ENCODE data around the gene XPC. TPM values are rescaled to one million over a fixed set of nuclear protein-coding genes. Genes with fewer than 3 reads are reported as not detected.
"Not testable (repeated sequence)": the region's sequence is repeated elsewhere in the genome, so short reads cannot be mapped to it uniquely, and the experiment has no call there.

The XPC gene
- total RNA-seq, 1 experiment from 2014 or later: 57.2 TPM

DNA sequence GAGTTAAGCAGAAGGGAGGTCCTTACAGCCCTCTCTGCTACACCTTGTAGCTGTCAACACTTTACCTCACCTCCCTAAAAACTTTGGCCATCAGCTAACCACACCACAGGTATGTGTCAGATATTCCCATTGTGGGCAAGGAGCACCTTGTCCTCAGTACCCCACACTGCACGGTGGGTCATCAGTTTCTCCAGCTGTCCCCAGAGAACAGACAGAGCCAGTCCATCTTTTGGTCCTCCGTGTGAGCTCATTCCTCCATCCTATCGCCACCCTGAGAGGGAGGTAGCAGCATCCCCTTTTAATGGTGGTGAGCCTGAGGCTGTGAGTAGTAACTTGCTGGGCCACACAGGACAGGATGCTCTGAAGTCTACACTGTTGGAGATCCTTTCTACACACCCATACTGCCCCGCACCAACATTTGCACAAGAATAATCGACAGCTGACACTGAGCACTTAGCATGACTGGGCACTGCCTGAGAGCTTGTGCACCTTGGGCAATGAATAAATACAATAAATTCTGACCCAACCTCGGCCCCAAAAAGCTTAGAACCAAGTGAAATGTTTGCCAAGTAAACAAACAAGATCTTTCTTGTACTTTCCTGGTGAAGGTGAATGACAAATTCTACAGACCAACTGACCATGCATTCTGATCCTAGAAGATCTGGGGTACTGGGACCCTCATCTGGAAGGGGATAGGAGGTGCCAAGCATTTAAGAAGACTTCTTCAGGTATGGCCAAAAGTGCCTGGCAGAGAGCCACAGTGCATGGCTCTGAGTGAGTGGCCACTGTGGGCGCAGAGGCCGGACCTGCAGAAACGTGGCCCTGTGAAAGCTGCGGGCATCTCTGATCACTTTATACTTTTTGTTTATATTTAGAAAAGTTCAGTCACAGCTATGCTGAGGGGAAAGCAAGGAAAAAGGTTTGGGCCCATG is 60.7 kb downstream of the XPC start:
- ChIA-PET CTCF (no interaction called here), POLR2A (ENCODE audit: low non-redundant PET) (no interaction called here)
- BruUV-seq (replicated peaks): no TSS peak
- Histone ChIP-seq H3K4me1 (ENCODE audit: insufficient read depth, low read length, poor library complexity, severe bottlenecking) (peaks cover 12% of the 10 kb centered on the region), H3K36me3 (ENCODE audit: insufficient read depth, low read length, poor library complexity, severe bottlenecking) (peaks cover 24% of the 10 kb centered on the region), H3K27ac (ENCODE audit: low read depth, low read length, poor library complexity, severe bottlenecking) (no peak overlapping the region), H3K9me3 (ENCODE audit: low read depth, low read length, poor library complexity, severe bottlenecking) (no peaks in the 10 kb centered on the region), H3K27me3 (replicated peaks; ENCODE audit: insufficient read depth, low read depth, low read length, poor library complexity) (no peaks in the 10 kb centered on the region), H3K4me3 (ENCODE audit: low read depth, low read length, poor library complexity, severe bottlenecking) (no peak overlapping the region)
- intact Hi-C loops (cut with micrococcal nuclease; ENCODE audit: unreplicated experiment): no loop called here
- DNase-seq (ENCODE audit: low spot score): no peak
- TF ChIP-seq EZH2 (IDR thresholded peaks at IDR 0.05; ENCODE audit: borderline replicate concordance, low read depth, low read length, poor library complexity, severe bottlenecking) (no peak), CTCF (conservative IDR thresholded peaks at IDR 0.05; ENCODE audit: low read depth, low read length) (no peak)

DNA sequence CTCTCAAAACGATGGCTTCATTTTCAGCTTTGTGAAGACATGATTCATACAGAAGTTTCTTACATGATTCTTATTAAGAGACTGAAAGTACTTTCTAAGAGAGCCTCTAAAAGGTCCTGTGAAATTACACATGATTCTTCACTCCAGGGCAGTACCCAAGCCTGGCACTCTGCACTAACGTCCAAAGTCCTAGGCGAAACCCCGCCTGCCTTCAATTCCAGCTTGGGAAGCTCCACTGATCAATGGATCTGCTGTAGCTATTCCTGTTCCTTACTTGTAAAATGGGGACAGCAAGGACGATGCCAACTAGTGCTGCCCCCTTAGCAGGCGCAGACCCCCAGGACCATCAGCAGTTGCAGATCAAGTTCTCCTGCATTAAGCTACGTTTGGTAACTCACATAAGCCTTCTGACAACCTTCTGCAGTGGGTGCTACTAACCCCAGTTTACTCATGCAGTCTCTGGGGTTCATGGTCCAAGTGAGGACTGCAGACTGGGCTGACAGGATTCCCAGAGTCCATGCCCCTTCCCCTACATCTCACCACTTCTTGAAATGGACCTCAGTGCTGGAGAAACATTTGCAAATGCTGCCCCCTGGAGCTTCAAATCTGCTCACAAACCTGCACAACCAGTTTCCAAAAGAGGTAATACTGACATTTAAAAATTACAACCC is 64.3 kb downstream of the XPC start:
- TF ChIP-seq CTCF (conservative IDR thresholded peaks at IDR 0.05; ENCODE audit: low read depth, low read length) (peak; percentile 48), EZH2 (IDR thresholded peaks at IDR 0.05; ENCODE audit: borderline replicate concordance, low read depth, low read length, poor library complexity, severe bottlenecking) (no peak)
- POLR2A ChIA-PET (ENCODE audit: low non-redundant PET): no interaction called here
- intact Hi-C loops (cut with micrococcal nuclease; ENCODE audit: unreplicated experiment): loop anchor here (1.0 kb wide), 1 partner anchor 218 kb away; no protein-coding TSS in a partner anchor
- BruUV-seq (replicated peaks): no TSS peak
- no peak for DNase-seq (ENCODE audit: low spot score)
- Histone ChIP-seq H3K36me3 (ENCODE audit: insufficient read depth, low read length, poor library complexity, severe bottlenecking) (peaks cover 29% of the 10 kb centered on the region), H3K27me3 (replicated peaks; ENCODE audit: insufficient read depth, low read depth, low read length, poor library complexity) (no peaks in the 10 kb centered on the region), H3K9me3 (ENCODE audit: low read depth, low read length, poor library complexity, severe bottlenecking) (no peaks in the 10 kb centered on the region), H3K4me1 (ENCODE audit: insufficient read depth, low read length, poor library complexity, severe bottlenecking) (peaks cover 7% of the 10 kb centered on the region), H3K4me3 (ENCODE audit: low read depth, low read length, poor library complexity, severe bottlenecking) (no peak overlapping the region), H3K27ac (ENCODE audit: low read depth, low read length, poor library complexity, severe bottlenecking) (no peak overlapping the region)
- CTCF ChIA-PET: interaction anchor here (1.6 kb wide), 1 partner anchor 217 kb away, joined by 6 read pairs; no protein-coding TSS in a partner anchor

DNA sequence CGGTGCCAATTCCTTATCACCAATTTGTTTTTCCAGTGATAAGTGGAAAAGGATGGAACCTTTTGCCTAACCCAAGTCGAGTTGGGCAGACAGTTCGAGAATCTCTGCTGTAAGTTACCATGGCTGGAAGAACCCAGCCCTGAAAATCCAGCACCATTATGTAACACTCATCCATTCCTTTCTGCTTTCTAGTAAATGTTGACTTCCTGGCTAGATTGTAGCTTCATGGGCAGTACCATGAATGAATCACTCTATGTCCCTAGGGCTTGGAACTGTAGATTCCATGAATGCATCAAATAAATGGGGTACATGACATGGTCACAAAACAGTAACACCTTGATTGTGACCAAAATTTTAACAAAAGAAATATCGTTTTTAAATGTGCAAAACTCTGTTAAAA is 67.7 kb downstream of the XPC start:
- intact Hi-C loops (cut with micrococcal nuclease; ENCODE audit: unreplicated experiment): no loop called here
- no peak overlapping the region for H3K4me3 ChIP-seq (ENCODE audit: low read depth, low read length, poor library complexity, severe bottlenecking)
- no TSS peak for BruUV-seq (replicated peaks)
- no peaks in the 10 kb centered on the region for H3K4me1 ChIP-seq (ENCODE audit: insufficient read depth, low read length, poor library complexity, severe bottlenecking)
- H3K36me3 ChIP-seq (ENCODE audit: insufficient read depth, low read length, poor library complexity, severe bottlenecking): peaks cover 29% of the 10 kb centered on the region
- ChIA-PET POLR2A (ENCODE audit: low non-redundant PET) (interaction anchor here (0.5 kb wide), 1 partner anchor 13 kb away, joined by 3 read pairs; no protein-coding TSS in a partner anchor), CTCF (no interaction called here)
- no peak overlapping the region for H3K27ac ChIP-seq (ENCODE audit: low read depth, low read length, poor library complexity, severe bottlenecking)
- no peaks in the 10 kb centered on the region for H3K27me3 ChIP-seq (replicated peaks; ENCODE audit: insufficient read depth, low read depth, low read length, poor library complexity)
- TF ChIP-seq EZH2 (IDR thresholded peaks at IDR 0.05; ENCODE audit: borderline replicate concordance, low read depth, low read length, poor library complexity, severe bottlenecking) (no peak), CTCF (conservative IDR thresholded peaks at IDR 0.05; ENCODE audit: low read depth, low read length) (no peak)
- no peaks in the 10 kb centered on the region for H3K9me3 ChIP-seq (ENCODE audit: low read depth, low read length, poor library complexity, severe bottlenecking)
- no peak for DNase-seq (ENCODE audit: low spot score)

DNA sequence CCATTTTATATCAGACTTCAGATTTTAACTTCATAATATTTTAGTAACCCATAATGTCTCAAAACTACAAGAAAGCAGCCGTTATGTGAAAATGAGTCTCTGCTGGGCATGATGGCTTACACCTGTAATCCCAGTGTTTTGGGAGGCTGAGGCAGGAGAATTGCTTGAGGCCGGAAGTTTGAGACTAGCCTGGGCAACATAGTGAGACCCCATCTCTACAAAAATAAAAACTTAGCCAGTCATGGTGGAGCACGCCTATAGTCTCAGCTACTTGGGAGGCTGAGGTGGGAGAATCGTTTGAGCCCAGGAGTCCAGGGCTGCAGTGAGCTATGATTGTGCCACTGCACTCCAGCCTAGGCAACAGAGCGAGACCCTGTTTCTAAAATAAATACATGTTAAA is 68.6 kb downstream of the XPC start:
- H3K27me3 ChIP-seq (replicated peaks; ENCODE audit: insufficient read depth, low read depth, low read length, poor library complexity); CTCF ChIA-PET; H3K27ac ChIP-seq (ENCODE audit: low read depth, low read length, poor library complexity, severe bottlenecking); BruUV-seq (replicated peaks); intact Hi-C loops (cut with micrococcal nuclease; ENCODE audit: unreplicated experiment); H3K4me3 ChIP-seq (ENCODE audit: low read depth, low read length, poor library complexity, severe bottlenecking); DNase-seq (ENCODE audit: low spot score); H3K4me1 ChIP-seq (ENCODE audit: insufficient read depth, low read length, poor library complexity, severe bottlenecking); H3K9me3 ChIP-seq (ENCODE audit: low read depth, low read length, poor library complexity, severe bottlenecking); POLR2A ChIA-PET (ENCODE audit: low non-redundant PET): not testable (repeated sequence)
- H3K36me3 ChIP-seq (ENCODE audit: insufficient read depth, low read length, poor library complexity, severe bottlenecking): peaks cover 23% of the 10 kb centered on the region
